B cell (primary cell): ENCODE data around the gene PACRG.

Experiments used
- EZH2 ChIP-seq: IDR thresholded peaks from 2 replicates; pipeline ENCODE4 v1.6.1; 2012; ENCODE audit warnings: borderline replicate concordance, low read depth, mild to moderate bottlenecking, moderate library complexity, low read length; ENCODE audit not compliant: insufficient read depth, poor library complexity, severe bottlenecking
- TF ChIP-seq, protein P1 (sequence below): fragments of 200-600 bp; IDR thresholded peaks from one replicate; pipeline ENCODE4 v1.8.0; 2022; ENCODE audit warnings: antibody characterized with exemption, mild to moderate bottlenecking

DNA sequence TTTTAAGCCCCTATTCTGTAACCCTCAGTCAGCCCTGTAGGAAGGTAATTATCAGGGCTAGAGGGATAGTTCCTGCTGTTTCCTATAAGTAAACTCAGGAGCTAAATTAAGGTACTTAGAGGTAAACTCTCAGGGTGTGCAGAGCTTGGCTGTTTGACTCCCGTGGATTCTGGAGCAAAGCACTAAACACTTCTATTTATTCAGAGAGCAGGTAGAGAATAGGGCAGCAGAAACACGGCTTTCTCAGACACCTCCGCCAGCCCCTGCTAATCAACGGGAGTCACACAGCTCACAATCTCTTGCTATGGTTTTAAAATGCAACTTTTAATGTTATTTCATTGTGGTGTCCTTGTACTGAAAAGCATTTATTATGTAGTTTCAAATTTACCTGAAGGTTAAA, 22.0 kb upstream of the PACRG start:
- TF ChIP-seq, protein P1, sequence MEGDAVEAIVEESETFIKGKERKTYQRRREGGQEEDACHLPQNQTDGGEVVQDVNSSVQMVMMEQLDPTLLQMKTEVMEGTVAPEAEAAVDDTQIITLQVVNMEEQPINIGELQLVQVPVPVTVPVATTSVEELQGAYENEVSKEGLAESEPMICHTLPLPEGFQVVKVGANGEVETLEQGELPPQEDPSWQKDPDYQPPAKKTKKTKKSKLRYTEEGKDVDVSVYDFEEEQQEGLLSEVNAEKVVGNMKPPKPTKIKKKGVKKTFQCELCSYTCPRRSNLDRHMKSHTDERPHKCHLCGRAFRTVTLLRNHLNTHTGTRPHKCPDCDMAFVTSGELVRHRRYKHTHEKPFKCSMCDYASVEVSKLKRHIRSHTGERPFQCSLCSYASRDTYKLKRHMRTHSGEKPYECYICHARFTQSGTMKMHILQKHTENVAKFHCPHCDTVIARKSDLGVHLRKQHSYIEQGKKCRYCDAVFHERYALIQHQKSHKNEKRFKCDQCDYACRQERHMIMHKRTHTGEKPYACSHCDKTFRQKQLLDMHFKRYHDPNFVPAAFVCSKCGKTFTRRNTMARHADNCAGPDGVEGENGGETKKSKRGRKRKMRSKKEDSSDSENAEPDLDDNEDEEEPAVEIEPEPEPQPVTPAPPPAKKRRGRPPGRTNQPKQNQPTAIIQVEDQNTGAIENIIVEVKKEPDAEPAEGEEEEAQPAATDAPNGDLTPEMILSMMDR, result no peak
- TF ChIP-seq EZH2, result no peak
